RWPE1 (cell line): Measurements from ENCODE around the gene RXRA.

Experiments
- CTCF ChIA-PET: fragments of 350-600 bp; sonication (Branson Sonifier 250); formaldehyde crosslinking; extraction: SDS; loops from one replicate; lab custom pipeline; 2021; lab: Yijun Ruan, JAX
- POLR2A ChIA-PET: fragments of 400-600 bp; formaldehyde crosslinking; extraction: SDS; loops from one replicate; lab custom pipeline; 2020; ENCODE audit warnings: antibody characterized with exemption; ENCODE audit not compliant: low non-redundant PET; lab: Yijun Ruan, JAX
- DNase-seq: peaks from one replicate; pipeline ENCODE4 v3.0.0; 2012; ENCODE audit warnings: low spot score
- H3K27ac ChIP-seq: fragments of 450-650 bp; 2 replicates; pipeline ENCODE4 v1.5.1; 2017
- CTCF ChIP-seq: fragments of 450-650 bp; conservative IDR thresholded peaks from 2 replicates; pipeline ENCODE4 v1.5.1; 2017; ENCODE audit warnings: low read depth, mild to moderate bottlenecking

RXRA gene

GRCh38 chr9:134401391-134401790 lies 75.1 kb downstream of the RXRA start:
- ChIA-PET POLR2A (no interaction called here), CTCF (interaction anchor here (0.5 to 1.3 kb wide), 3 partner anchors 38 to 282 kb away, joined by 3 read pairs; no protein-coding TSS in a partner anchor)
- H3K27ac ChIP-seq = peak overlapping the region; percentile 97

GRCh38 chr9:134402182-134402581 lies 75.9 kb downstream of the RXRA start:
- ChIA-PET POLR2A (no interaction called here), CTCF (interaction anchor here (0.6 to 1.3 kb wide), 2 partner anchors 41 to 281 kb away, joined by 3 read pairs; no protein-coding TSS in a partner anchor)
- H3K27ac ChIP-seq = peak overlapping the region; percentile 97
- no peak for DNase-seq
- TF ChIP-seq CTCF = no peak

More at GRCh38 chr9:134401391-134401790, 75.1 kb downstream of the RXRA start:
- no peak for TF ChIP-seq CTCF
- no peak for DNase-seq

- no peak for DNase-seq
- POLR2A ChIA-PET = no interaction called here
- CTCF ChIA-PET = interaction anchor here (0.7 kb wide), 1 partner anchor 32 kb away, joined by 3 read pairs; no protein-coding TSS in a partner anchor
- no peak for TF ChIP-seq CTCF
- peak overlapping the region; percentile 97 for H3K27ac ChIP-seq
Measured at GRCh38 chr9:134403292-134403681, 77.0 kb downstream of the RXRA start.

GRCh38 chr9:134403682-134404301 lies 77.5 kb downstream of the RXRA start:
- peak overlapping the region; percentile 97 for H3K27ac ChIP-seq
- DNase-seq = no peak
- CTCF ChIA-PET = interaction anchor here (0.6 to 0.7 kb wide), 2 partner anchors 32 to 45 kb away, joined by 3 read pairs; no protein-coding TSS in a partner anchor
- TF ChIP-seq CTCF = no peak
- POLR2A ChIA-PET = no interaction called here

GRCh38 chr9:134404376-134405358 lies 78.4 kb downstream of the RXRA start:
- POLR2A ChIA-PET = no interaction called here
- DNase-seq = no peak
- H3K27ac ChIP-seq = peak overlapping the region; percentile 97
- TF ChIP-seq CTCF = no peak
- CTCF ChIA-PET = interaction anchor here (0.6 kb wide), 1 partner anchor 44 kb away, joined by 3 read pairs; no protein-coding TSS in a partner anchor

- peak overlapping the region; percentile 97 for H3K27ac ChIP-seq
- TF ChIP-seq CTCF = no peak
- ChIA-PET POLR2A (no interaction called here), CTCF (interaction anchor here (1.0 kb wide), 1 partner anchor 20 kb away, joined by 3 read pairs; no protein-coding TSS in a partner anchor)
- no peak for DNase-seq
Measured at GRCh38 chr9:134405527-134405926, 79.3 kb downstream of the RXRA start.
